HG03045 (cell line): ENCODE results near the gene SLX4.

Experiments
- ATAC-seq: cut with Tn5 transposase; IDR thresholded peaks from one replicate; pipeline ENCODE4 v1.9.1; 2021; ENCODE audit warnings: mild to moderate bottlenecking, moderate library complexity; ENCODE audit not compliant: unreplicated experiment

Gene SLX4

GRCh38 chr16:3583303-3584038 lies 27.9 kb downstream of the SLX4 start:
- no peak for ATAC-seq

- no peak for ATAC-seq
These were observed 28.9 kb downstream of the SLX4 start for GRCh38 chr16:3582276-3583165.

GRCh38 chr16:3581392-3581791 lies 30.0 kb downstream of the SLX4 start:
- ATAC-seq, result no peak

- no peak for ATAC-seq
These were observed 30.7 kb downstream of the SLX4 start for GRCh38 chr16:3580686-3581085.

GRCh38 chr16:3580251-3580651 lies 31.2 kb downstream of the SLX4 start:
- ATAC-seq, result no peak

GRCh38 chr16:3579776-3580175 lies 31.6 kb downstream of the SLX4 start:
- no peak for ATAC-seq

- ATAC-seq, result peak; percentile 51
These were observed 32.5 kb downstream of the SLX4 start for GRCh38 chr16:3578610-3579551.

- no peak for ATAC-seq
These were observed 33.3 kb downstream of the SLX4 start for GRCh38 chr16:3578121-3578520.

GRCh38 chr16:3577302-3577752 lies 34.1 kb downstream of the SLX4 start, which contains the start of gene NLRC3:
Gene NLRC3 (minus strand): TSS chr16:3577403. CDS start chr16:3565036, 12,367 bp downstream.
- ATAC-seq, result no peak

GRCh38 chr16:3576211-3576610 lies 35.2 kb downstream of the SLX4 start:
- ATAC-seq, result no peak

GRCh38 chr16:3575491-3575890 lies 35.9 kb downstream of the SLX4 start:
- ATAC-seq, result no peak

- no peak for ATAC-seq
These were observed 37.2 kb downstream of the SLX4 start for GRCh38 chr16:3574195-3574594.

- ATAC-seq, result no peak
These were observed 38.1 kb downstream of the SLX4 start for GRCh38 chr16:3573146-3573815.

- ATAC-seq, result no peak
These were observed 40.9 kb downstream of the SLX4 start for GRCh38 chr16:3570420-3571062.

- ATAC-seq, result no peak
These were observed 41.6 kb downstream of the SLX4 start for GRCh38 chr16:3569851-3570250.

GRCh38 chr16:3566990-3567389 lies 44.4 kb downstream of the SLX4 start:
- ATAC-seq, result no peak

- no peak for ATAC-seq
These were observed 46.6 kb downstream of the SLX4 start for GRCh38 chr16:3564889-3565141.

- ATAC-seq, result no peak
These were observed 47.1 kb downstream of the SLX4 start for GRCh38 chr16:3564130-3564888.

GRCh38 chr16:3562914-3563480 lies 48.4 kb downstream of the SLX4 start:
- ATAC-seq, result no peak
